ENCODE results near the gene CDON. TPM values are rescaled to one million over a fixed set of nuclear protein-coding genes. Genes with fewer than 3 reads are reported as not detected.

Gene CDON
- total RNA-seq, 1 experiment from 2014 or later, result 17.2 TPM

GRCh38 chr11:125929445-125930075 lies 133.1 kb downstream of the CDON start:
- H3K4me1 ChIP-seq (ENCODE audit: insufficient read depth, low read length), result peaks cover 6% of the 10 kb centered on the region; the same call in 1 of the 2 replicates
- H3K9me3 Mint-ChIP-seq, result no peaks in the 10 kb centered on the region; a peak in 1 of 5 replicates
- H3K79me2 ChIP-seq (ENCODE audit: insufficient read depth, low read length), result no peaks in the 10 kb centered on the region
- H3K4me1 Mint-ChIP-seq, result peaks cover 35 to 50% of the 10 kb centered on the region in 2 experiments
- H4K5ac ChIP-seq (ENCODE audit: insufficient read length, low read depth, low read length), result no peak overlapping the region
- no peaks in the 10 kb centered on the region for H3K9me3 ChIP-seq (ENCODE audit: control insufficient read depth, low read depth, low read length)
- no peak overlapping the region for H3K56ac ChIP-seq (ENCODE audit: insufficient read length, low read depth, low read length)
- peaks cover 10% of the 10 kb centered on the region for H3K27me3 Mint-ChIP-seq (ENCODE audit: low read depth)
- H2BK12ac ChIP-seq (ENCODE audit: insufficient read length, low read depth, low read length), result no peak overlapping the region
- no peak for TF ChIP-seq CTCF (conservative IDR thresholded peaks at IDR 0.05)
- H3K27me3 ChIP-seq (ENCODE audit: insufficient read depth, low read length), result no peaks in the 10 kb centered on the region
- no peak overlapping the region for H2AFZ ChIP-seq (ENCODE audit: low read length)
- no peaks in the 10 kb centered on the region for H4K20me1 ChIP-seq (ENCODE audit: control insufficient read depth, insufficient read depth, insufficient read length)
- no peak overlapping the region for H3K27ac Mint-ChIP-seq
- H3K79me1 ChIP-seq (ENCODE audit: insufficient read depth, low read depth, low read length, poor library complexity, severe bottlenecking), result no peaks in the 10 kb centered on the region
- H2BK15ac ChIP-seq (ENCODE audit: low read depth, low read length), result no peak overlapping the region
- no peak overlapping the region for H4K8ac ChIP-seq (replicated peaks; ENCODE audit: insufficient read length, low read depth, low read length)
- no peaks in the 10 kb centered on the region for H3K36me3 Mint-ChIP-seq (ENCODE audit: insufficient read depth in 1 of 3, low read depth in 3 of 3)
- H2BK20ac ChIP-seq (ENCODE audit: low read depth, low read length, poor library complexity, severe bottlenecking), result no peak overlapping the region
- no peak overlapping the region for H2BK120ac ChIP-seq (ENCODE audit: low read depth, low read length, poor library complexity, severe bottlenecking)
- no peak overlapping the region for H2BK5ac ChIP-seq (ENCODE audit: insufficient read length, low read length)
- no peak overlapping the region for H3K23ac ChIP-seq (ENCODE audit: insufficient read length, low read depth, low read length)
- H3K14ac ChIP-seq (ENCODE audit: insufficient read depth, low read length), result no peak overlapping the region
- H2AK5ac ChIP-seq (ENCODE audit: insufficient read length, low read length), result no peak overlapping the region
- no peak overlapping the region for H3K4me3 Mint-ChIP-seq
- no peak overlapping the region for H4K91ac ChIP-seq (ENCODE audit: insufficient read length, low read depth, low read length)
- H3K23me2 ChIP-seq (ENCODE audit: insufficient read length, low read depth, low read length, poor library complexity, severe bottlenecking), result no peaks in the 10 kb centered on the region
- no peak overlapping the region for H3K18ac ChIP-seq (ENCODE audit: insufficient read length, low read depth, low read length)
- H3K9ac ChIP-seq (ENCODE audit: extremely low read depth, insufficient read length, low read length), result no peak overlapping the region
- H3T11ph ChIP-seq (ENCODE audit: low read length), result no peak overlapping the region
- no peak for DNase-seq
- no peak overlapping the region for H3K4me2 ChIP-seq (ENCODE audit: insufficient read depth, insufficient read length, low read length)
- no CpG with 5 or more reads among the region's 9 CpGs for WGBS (ENCODE audit: extremely low coverage, insufficient read length, low lambda C conversion rate)
- H3K4ac ChIP-seq (ENCODE audit: low read depth, low read length), result no peak overlapping the region
- H3K27ac ChIP-seq (ENCODE audit: insufficient read length, low read depth, low read length), result no peak overlapping the region

Measured in H9 (cell line).